GM18520 (cell line): Measurements from ENCODE around the gene FGFR3.

ENCODE experiments used
- ATAC-seq: cut with Tn5 transposase; IDR thresholded peaks from one replicate; pipeline ENCODE4 v1.9.1; 2021; ENCODE audit not compliant: unreplicated experiment

Gene FGFR3

DNA sequence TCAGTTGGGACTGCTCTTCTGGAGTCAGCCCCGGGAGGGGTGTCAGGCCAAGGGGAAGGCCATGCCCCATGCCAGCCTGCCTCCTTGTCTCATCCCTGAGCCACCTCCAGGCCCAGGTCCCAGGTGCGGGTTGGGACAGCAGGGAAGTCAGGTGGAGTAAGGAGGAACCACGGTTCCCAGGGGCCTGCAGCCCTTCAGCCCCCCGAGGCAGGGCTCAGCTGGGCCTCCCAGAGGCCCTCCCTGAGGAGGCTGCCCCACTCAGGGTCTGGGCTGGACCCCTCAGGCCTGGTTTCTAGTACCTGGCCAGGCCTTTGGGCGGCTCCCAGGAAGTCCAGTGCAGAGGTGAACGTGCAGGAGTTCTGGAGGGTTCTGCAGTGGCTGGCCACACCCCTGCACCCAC, 23.4 kb upstream of the FGFR3 start:
- ATAC-seq = no peak

DNA sequence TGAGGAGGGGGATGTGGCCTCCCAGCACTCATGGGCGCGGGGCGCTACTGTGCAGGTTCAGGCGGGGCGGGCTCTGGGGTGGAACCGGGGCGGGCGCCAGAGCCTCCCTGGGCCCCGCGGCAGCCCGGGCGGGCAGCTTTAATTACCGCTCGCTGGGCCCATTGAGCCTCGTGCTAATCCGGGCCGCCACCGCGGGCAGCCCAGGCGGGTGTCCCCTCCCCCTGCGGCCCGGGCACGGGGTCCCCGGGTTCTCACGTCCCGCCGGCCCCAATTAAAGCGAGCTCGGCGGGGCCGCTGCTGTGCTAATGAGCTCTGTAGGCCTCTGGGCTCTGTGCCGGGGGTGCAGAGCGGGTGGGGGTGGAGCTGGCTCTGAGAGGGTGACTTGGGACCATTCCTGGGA, 22.8 kb upstream of the FGFR3 start:
- no peak for ATAC-seq

DNA sequence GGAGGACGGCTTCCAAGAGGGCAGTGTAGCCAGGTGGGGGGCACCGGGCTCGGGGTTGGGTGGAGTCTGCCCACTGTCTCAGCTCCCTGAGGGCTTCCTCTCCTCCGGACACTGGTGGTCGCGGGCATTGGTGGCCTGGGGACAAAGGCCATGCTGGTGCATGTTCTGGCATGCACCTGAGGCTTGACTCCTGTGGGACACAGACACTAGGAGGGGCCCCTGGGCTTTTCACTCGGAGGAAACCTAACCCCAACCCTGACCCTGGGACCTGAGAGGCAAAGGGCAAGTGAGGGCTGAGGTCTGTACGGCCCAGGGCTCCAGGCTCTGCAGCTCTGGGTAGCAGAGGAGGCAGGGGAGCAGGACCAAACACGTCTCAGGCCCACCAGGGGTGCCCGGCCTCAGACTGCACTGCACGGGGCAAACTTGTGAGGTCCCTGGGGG, 22.3 kb upstream of the FGFR3 start:
- no peak for ATAC-seq

DNA sequence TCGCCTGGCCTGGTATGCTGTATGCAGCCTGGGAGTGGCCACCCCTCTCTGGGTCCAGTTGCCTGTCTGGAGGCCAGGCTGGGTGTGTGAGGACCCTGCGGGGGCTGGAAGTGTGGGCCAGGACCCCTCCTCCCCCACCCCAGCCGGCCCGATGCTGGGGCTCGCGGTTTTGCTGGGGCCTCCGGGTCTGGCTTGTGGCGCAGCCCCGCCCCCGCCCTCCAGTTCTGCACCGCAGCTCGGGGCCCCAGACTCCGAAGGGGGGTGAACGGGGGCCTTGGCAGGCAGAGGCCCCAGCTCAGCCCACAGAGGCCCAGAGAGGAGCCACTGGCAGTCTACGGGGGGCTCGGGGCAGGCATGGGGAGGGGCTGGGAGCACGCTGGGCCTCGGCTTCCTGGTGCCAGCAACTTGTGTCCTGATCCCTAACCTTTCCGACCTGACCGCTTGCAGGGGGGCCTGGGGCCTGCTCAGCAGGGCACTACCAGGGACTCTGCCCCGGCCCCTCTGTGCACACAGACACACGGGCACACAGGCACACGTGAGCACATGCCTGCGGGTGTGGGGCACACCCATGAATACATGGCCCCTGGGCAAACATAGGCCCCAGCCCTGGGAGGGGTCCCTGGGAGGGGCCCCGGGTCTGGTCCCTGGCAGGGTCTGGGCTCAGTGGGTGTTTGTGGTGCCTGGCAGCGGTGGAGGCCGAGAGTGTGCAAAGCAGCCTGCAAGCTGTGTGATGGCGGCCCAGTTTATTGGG, 21.4 kb upstream of the FGFR3 start:
- ATAC-seq = no peak

DNA sequence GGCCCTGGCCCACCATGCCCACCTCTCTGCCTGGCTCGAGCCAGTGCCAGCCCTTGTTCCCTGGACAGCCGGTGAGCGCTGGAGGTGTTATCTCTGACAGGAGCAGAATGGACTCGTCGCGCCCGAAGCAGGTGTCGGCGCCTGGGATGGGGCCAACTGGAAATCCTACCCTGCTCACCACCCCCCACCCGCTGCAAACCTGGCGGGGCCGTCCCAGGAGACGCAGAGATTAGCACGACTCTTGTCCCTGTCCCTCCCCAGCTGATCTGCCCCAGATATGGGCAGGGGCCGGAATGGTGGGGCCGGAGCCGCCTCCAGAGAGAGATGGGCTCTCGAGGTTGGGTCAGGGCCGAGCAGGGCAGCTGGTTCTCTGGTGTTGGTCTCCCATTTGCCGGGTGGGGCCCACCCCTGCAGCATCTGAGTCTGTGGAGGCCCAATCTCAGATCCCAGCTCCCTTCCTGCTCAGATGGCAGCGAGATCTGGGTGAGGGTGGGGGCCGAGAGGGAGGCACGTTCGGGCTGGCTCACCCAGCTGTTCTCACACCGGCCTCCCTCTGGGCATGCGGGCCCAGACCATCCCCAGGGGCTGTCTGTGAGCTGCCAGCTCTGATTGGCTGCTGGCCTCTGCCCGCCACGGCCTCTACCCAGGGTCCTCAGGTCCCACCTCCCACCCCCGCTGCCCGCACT, 20.1 kb upstream of the FGFR3 start:
- ATAC-seq = no peak

DNA sequence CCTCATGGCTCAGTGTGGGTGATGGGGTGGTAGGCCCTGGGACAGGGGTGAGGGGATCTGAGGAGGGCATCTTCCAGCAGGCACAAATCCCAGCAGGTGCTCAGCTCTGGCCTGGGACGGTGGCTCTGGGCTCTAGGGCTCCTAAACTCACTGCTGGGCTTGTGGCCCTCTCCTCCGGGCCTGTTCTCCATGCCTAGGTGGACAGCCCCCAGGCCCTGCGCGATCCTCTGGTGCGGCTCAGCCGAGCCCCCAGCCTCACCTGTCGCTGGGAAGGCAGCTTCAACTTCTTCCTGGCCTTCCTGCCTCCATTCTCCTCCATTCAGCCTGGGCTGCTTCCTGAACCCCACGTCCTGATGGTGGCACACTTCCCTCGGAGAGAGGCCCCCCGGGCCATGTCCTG, 19.3 kb upstream of the FGFR3 start:
- no peak for ATAC-seq

DNA sequence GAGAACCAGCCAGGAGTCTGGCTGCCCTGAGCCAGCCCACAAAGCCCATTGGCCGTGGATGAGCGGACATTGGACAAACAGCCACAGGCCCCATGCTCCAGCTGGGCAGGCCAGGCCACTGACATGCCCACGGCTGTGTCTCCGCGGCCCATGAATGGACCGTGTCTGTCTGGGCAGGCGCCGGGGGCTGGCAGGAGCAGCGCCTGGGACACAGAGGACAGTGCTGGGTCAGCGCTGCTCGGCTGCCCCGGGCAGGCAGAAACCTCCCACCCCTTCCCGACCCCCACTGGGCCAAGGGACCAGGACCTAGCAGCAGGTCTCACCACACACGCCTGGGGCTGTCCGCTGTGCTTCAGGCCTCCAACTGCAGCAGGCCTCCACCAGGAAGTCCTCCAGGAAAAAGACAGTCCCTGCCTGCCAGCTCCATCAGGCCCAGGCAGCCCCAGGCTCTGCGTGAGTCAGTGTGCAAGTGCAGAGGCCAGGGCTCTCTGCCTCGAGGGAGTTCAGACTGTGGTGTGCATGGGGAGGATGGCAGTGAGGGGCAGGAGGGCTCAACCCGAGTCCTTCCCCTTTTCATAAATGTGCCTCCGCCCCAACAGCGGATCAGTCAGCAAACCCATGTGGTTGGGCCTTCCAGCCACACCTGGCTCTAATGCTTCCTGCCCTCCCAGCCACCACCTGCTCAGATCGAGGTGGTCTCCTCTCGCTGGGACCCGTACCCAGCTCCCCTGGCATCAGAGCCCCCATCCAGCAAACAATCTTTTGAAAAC, 17.2 kb upstream of the FGFR3 start:
- ATAC-seq = no peak

DNA sequence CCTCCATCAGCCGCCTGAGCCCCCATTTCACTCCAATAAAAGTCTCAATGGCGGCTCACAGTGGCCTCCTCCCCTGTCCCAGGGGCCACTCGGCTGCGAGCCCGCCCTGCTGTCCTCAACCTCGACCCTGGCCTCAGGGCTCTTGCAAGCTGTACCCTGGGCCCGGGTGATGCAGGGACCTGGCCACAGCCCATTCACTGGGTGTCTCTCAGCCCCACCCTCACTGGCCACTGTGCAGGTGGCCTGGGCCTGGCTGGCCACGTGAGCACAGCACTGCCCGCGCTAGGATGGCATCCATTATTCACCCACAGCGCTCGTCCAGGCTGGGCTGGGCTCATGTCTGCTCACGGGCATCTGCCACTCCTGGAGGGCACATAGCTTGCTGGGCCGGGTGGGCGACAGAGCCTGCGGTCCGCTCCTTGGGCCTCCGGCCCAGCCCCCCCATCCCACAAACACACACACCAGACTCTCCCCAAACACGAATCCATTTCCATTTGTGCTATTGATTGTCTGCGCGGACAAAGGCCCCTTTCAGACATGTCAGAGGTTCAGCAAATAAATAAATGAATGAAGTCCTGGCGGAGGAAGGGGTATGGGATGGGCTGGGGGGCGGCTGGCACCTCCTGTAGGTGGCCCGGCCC, 16.5 kb upstream of the FGFR3 start:
- no peak for ATAC-seq

DNA sequence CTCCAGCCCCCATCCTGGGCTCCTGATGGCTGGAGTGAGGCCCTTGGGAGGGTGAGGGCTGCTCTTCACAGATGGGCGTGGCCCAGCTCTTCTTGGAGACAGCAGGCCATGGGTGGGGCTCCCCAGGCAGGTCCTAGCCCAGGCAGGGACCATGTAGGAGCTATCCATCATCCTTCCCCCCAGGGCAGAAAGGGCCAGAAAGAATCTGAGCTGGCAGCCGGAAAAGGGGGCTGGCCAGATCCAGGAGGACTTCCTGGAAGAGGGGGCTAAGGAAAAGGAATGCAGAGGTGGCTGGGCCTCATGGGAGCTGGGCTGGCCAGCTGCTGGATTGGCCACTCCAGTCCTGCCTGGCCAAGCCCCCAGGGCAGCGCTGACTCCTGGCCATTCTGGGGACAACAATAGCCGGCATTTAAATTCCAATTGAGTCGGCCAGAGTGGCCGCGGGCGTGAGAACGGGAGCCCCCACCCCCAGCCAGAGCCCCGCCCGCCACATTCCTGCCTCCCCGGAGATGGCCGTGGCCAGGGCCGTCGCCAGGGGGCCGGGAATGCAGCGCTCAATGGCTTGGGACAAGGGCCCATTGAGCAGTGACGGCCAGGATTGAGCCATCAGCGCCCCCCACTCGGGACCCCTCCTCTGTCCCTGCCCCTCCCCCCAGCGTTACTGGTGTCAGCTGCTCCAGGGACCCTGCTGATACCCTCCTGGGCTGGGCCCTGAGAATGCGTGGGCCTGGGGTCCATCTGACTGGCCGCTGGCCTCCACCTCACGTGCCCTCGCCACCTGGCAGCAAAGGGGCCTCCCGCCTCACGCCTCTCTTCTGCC, 15.1 kb upstream of the FGFR3 start:
- no peak for ATAC-seq

DNA sequence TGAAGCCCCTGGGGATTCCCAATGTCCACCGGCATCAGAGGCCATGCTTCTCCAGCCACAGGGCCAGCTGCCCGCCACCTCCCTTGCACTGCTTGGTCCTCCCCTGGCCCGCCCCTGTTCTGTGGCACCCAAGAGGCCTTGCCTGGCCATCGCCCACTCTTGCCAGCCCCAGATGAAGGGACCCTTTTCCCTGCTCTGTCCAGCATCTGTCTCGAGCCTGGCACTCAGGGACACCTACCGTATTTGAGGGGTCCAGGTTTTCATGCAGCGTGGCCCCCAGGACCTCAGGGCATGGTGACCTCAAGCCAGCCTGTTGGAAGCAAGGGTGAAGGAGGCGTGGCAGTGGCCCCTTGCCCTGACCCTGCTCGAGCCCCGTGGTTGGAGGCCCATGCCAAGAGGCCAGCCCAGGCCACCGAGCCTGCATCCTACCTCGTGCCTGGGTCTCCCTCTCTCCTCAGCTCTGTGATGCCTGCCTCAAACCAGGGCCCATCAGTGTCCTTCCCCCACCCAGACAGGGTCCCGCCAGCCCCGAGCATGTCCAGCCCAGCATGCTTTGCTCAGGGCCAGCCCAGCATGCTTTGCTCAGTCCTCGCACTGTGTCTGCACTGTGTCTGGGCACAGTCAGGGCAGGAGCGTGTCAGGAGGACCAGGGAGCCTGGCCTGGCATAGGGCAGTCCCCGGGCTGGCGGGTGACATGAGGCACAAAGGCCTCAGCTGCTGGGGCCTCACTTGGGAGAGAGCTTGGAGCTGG, 14.3 kb upstream of the FGFR3 start:
- no peak for ATAC-seq

DNA sequence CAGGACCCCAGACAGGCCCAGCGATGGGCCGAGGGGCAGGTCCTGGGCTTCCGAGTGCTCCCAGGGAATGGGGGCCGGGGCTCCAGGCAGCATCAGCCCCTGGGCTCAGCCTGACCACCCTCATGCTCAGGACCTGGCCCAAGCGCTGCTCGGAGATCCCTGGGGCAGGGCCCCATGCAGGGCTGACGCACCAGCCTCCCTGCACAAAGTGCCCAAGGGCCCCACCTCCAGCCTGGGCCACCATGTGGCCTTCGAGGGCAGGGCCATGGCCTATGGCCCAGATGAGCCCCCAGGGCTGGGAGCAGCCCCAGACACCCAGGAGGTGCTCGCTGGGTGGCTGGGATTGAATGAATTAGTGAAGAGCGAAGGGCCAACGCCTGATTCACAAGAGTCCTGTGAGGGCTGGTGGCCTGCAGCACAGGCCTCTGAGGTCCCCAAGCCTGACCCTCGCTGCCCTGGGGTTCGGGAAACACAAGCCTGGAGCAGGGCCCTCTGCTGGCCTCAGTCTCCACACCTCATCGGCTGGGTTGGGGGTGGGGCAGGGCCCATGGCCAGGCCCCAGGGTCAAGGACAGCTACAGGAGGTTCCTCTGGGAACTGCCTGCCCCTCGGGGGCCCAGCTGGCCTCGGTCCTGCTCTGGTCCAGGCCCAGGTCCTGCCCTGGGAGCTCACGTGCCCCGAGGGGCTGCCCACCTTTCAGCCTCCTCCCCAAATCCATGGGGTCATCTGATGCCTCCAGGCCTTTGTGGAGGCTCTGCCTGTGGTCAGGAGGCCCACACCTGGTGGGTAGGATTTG, 13.3 kb upstream of the FGFR3 start:
- ATAC-seq = no peak

DNA sequence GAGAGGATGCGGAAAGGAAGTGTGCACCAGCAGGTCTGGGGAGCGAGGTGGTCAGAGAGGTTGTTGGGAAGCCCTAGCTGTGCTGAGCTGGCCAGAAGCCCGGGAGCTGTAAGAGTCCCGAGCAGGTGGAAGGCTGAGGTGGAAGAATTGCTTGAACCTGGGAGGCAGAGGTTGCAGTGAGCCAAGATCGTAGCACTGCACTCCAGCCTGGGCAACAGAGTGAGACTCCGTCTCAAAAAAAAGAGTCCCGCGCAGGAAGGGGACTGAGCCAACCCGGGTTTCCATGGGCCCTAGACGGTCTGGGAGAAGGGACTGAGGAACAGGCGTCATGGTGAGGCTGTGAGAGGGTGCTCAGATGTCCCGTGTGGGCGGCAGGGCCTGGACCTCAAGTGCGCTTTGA, 12.7 kb upstream of the FGFR3 start:
- no peak for ATAC-seq

DNA sequence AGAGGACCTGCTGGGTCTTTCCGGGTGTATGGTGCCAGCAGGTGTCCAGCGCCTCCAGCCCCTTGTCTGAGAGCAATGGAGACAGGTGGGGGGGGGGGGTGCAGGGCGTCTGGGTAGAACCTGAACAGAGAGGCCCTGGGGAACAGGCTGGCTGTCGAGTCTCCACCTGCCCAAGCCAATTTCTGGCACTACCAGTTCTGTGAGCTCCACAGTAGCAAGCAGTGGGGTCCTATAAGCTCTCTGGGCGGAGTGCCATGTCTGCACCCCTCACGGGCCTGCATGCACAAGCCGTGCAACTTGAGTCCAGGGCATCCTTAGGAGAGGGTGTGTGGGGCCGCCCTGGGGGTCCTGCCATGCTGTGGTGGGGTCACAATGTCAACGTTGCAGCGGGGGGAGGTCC, 10.1 kb upstream of the FGFR3 start:
- no peak for ATAC-seq

DNA sequence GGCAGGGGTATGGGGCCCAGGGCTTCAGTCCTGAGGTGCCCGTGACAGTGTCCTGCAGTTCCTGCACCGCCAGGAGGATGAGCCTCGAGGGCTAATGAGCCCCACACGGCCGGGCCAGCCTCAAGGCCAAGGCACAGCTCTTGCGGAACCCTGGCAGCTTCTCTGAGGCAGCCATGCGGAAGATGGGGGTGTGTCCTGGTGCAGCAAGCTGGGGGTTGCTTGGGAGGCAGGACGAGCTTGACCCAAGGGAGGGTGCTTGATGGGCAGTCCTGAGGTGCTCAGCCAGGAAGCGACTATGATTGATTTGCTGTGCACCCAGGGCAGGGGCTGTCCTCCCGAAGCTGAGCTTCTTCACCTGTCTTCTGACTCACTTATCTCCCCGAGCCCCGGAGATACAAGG, 9.1 kb upstream of the FGFR3 start:
- no peak for ATAC-seq

DNA sequence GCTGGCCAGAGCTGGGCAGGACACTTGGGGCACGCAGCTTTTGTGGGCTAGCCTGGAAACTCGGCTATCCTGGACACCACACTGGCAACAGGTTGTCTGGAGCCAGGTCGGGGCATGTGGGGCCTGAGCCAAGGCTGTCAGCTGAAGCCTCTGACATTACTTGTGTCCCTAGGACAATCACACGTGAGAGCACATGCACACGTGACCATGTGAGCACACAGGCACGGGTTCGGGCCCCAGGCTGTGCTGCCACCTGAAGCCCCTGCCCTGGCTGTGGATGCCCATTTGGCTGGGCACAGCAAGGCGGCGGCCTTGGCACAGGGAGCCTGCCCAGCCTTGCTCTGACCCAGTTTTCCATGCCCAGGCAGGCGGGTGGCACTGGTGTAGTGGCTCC, 8.7 kb upstream of the FGFR3 start:
- ATAC-seq = no peak

DNA sequence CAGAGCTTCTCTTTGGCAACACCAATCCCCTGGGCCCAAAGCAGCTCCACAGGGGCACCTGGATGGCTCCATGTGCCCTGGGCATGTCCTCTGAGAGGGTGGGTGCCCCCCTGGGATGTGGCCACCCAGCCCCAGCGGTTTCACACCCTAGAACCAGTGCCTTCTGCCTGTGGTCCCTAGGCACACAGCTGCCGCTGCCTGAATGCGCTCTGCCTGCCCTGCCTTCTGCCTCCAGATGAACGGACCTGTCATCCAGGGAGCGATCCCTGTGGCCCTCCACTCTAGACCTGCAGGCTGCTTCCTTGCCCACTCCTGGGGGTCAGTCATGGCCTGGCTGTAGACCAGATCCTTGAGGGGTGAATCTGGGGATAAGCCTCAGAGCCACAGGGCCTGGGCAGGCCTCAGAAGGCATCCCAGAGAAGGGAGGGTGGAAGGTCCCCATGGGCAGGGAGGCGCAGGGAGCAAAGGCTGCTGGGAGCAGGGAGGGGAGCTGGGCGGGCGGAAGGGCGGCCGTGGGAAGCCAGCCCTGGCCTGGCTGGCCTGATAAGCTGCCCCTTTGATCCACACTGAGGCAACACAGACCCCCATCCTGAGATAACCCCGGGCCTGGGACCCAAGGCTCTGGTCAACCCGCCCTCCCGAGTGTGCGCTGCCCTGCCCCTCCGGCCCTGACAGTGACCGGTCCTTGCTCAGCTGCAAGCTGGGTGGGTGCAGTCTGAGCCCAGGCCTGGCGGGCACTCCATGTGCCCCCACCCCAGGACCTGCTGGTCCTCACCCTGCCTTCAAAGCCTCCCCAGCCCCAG, 8.1 kb upstream of the FGFR3 start:
- no peak for ATAC-seq

DNA sequence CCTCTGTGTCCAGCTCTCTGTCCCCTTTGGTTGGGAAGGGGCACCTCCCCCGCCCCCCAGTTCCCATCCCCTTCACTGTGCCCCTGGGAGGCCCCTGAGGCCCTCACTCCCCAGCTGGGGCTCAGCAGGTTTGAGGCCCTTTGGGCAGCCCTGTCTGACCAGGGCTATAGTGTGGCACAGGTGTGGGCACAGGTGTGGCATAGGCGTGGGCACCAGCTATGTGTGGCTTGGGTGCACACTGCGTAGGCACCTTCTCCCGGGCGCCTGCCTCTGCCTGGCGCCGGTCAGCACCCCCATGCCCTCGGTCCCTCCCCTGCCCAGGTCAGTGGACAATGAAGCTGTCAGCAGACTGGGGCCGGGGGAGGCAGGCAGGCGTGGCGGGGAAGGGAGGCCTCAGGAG, 7.5 kb upstream of the FGFR3 start:
- ATAC-seq = no peak
